ENCODE results near the gene RGS6. TPM values are rescaled to one million over a fixed set of nuclear protein-coding genes. Genes with fewer than 3 reads are reported as not detected.

RGS6 gene
- total RNA-seq, 2 experiments from 2014 or later, result 0.13 to 0.38 TPM

- ChIA-PET POLR2A (no interaction called here), CTCF (no interaction called here)
Measured at GRCh38 chr14:72547999-72548398, 615.8 kb downstream of the RGS6 start.

GRCh38 chr14:72549026-72549425, 616.8 kb downstream of the RGS6 start:
- CTCF ChIA-PET, result interaction anchor here (1.0 kb wide), 1 partner anchor 9 kb away, joined by 4 read pairs; no protein-coding TSS in a partner anchor
- POLR2A ChIA-PET, result interaction anchor here (0.6 kb wide), 1 partner anchor 225 kb away, joined by 12 read pairs; no protein-coding TSS in a partner anchor

GRCh38 chr14:72549854-72550253, 617.6 kb downstream of the RGS6 start:
- CTCF ChIA-PET, result no interaction called here

GRCh38 chr14:72550513-72550912, 618.3 kb downstream of the RGS6 start:
- ChIA-PET CTCF (no interaction called here), POLR2A (no interaction called here)

More at GRCh38 chr14:72549854-72550253, 617.6 kb downstream of the RGS6 start:
- POLR2A ChIA-PET, result no interaction called here

- ChIA-PET POLR2A (no interaction called here), CTCF (interaction anchor here (0.6 kb wide), 1 partner anchor 394 kb away, joined by 3 read pairs; no protein-coding TSS in a partner anchor)
Measured at GRCh38 chr14:72552236-72552635, 620.0 kb downstream of the RGS6 start.

GRCh38 chr14:72553161-72553560, 620.9 kb downstream of the RGS6 start:
- ChIA-PET CTCF (no interaction called here), POLR2A (no interaction called here)

- CTCF ChIA-PET, result no interaction called here
Measured at GRCh38 chr14:72553656-72554055, 621.4 kb downstream of the RGS6 start.

GRCh38 chr14:72554401-72554800, 622.2 kb downstream of the RGS6 start:
- ChIA-PET POLR2A (no interaction called here), CTCF (no interaction called here)

More at GRCh38 chr14:72553656-72554055, 621.4 kb downstream of the RGS6 start:
- POLR2A ChIA-PET, result no interaction called here

GRCh38 chr14:72554994-72555608, 622.9 kb downstream of the RGS6 start:
- CTCF ChIA-PET, result no interaction called here

GRCh38 chr14:72555609-72556000, 623.4 kb downstream of the RGS6 start:
- ChIA-PET CTCF (no interaction called here), POLR2A (no interaction called here)

More at GRCh38 chr14:72554994-72555608, 622.9 kb downstream of the RGS6 start:
- POLR2A ChIA-PET, result no interaction called here

- ChIA-PET POLR2A (no interaction called here), CTCF (no interaction called here)
Measured at GRCh38 chr14:72557671-72558070, 625.4 kb downstream of the RGS6 start.

- ChIA-PET POLR2A (no interaction called here), CTCF (no interaction called here)
Measured at GRCh38 chr14:72558721-72559120, 626.5 kb downstream of the RGS6 start.

GRCh38 chr14:72559202-72559601, 627.0 kb downstream of the RGS6 start:
- CTCF ChIA-PET, result no interaction called here
- POLR2A ChIA-PET, result no interaction called here

- POLR2A ChIA-PET, result no interaction called here
- CTCF ChIA-PET, result no interaction called here
Measured at GRCh38 chr14:72559669-72560255, 627.5 kb downstream of the RGS6 start.

- POLR2A ChIA-PET, result no interaction called here
- CTCF ChIA-PET, result no interaction called here
Measured at GRCh38 chr14:72560331-72560730, 628.1 kb downstream of the RGS6 start.

- ChIA-PET CTCF (no interaction called here), POLR2A (no interaction called here)
Measured at GRCh38 chr14:72560889-72561493, 628.8 kb downstream of the RGS6 start.

GRCh38 chr14:72562300-72562699, 630.1 kb downstream of the RGS6 start:
- CTCF ChIA-PET, result no interaction called here
- POLR2A ChIA-PET, result no interaction called here

- ChIA-PET CTCF (no interaction called here), POLR2A (no interaction called here)
Measured at GRCh38 chr14:72563676-72564075, 631.4 kb downstream of the RGS6 start.

GRCh38 chr14:72565149-72565559, 632.9 kb downstream of the RGS6 start:
- ChIA-PET CTCF (no interaction called here), POLR2A (no interaction called here)

- POLR2A ChIA-PET, result no interaction called here
- CTCF ChIA-PET, result no interaction called here
Measured at GRCh38 chr14:72565917-72566316, 633.7 kb downstream of the RGS6 start.

GRCh38 chr14:72567226-72567625, 635.0 kb downstream of the RGS6 start:
- CTCF ChIA-PET, result no interaction called here
- POLR2A ChIA-PET, result no interaction called here
